ENCODE measurements around the gene FAM135A. TPM values are rescaled to one million over a fixed set of nuclear protein-coding genes. Genes with fewer than 3 reads are reported as not detected.

Gene FAM135A
- total RNA-seq, 1 experiment from 2014 or later: 31.0 TPM

GRCh38 chr6:70566751-70567382 lies 153.6 kb downstream of the FAM135A start, which contains the start of gene SDHAF4:
Gene SDHAF4 (plus strand): TSS chr6:70566930. CDS start chr6:70566941, 11 bp downstream.
- H3T11ph ChIP-seq (ENCODE audit: low read length): no peak within 1 kb of the TSS
- Mint-ChIP-seq H3K4me1 (peaks cover 15 to 18% of the 10 kb centered on the region in 2 experiments), H3K9me3 (peaks cover 0 to 6% of the 10 kb centered on the region in 2 experiments; a peak in 2 of 5 replicates), H3K36me3 (ENCODE audit: insufficient read depth in 1 of 3, low read depth in 3 of 3) (peaks cover 14 to 34% (median 19%) of the 10 kb centered on the region in 3 experiments), H3K4me3 (peak within 1 kb of the TSS; percentile 77 to 88), H3K27me3 (ENCODE audit: low read depth) (peaks cover 8% of the 10 kb centered on the region), H3K27ac (peak within 1 kb of the TSS; percentile 58 to 86 (median 75); a peak in 3 of 7 replicates)
- DNase-seq: peak; percentile 94
- no peak within 1 kb of the TSS for H3K4ac ChIP-seq (ENCODE audit: low read depth, low read length)
- peaks cover 3% of the 10 kb centered on the region for H3K4me1 ChIP-seq (ENCODE audit: insufficient read depth, low read length)
- H3K4me2 ChIP-seq (ENCODE audit: insufficient read depth, insufficient read length, low read length): peak within 1 kb of the TSS; percentile 83
- H2BK120ac ChIP-seq (ENCODE audit: low read depth, low read length, poor library complexity, severe bottlenecking): no peak within 1 kb of the TSS
- no peaks in the 10 kb centered on the region for H4K20me1 ChIP-seq (ENCODE audit: control insufficient read depth, insufficient read depth, insufficient read length)
- no peak for TF ChIP-seq CTCF (conservative IDR thresholded peaks at IDR 0.05)
- H3K18ac ChIP-seq (ENCODE audit: insufficient read length, low read depth, low read length): peak within 1 kb of the TSS; percentile 96
- no peak within 1 kb of the TSS for H3K56ac ChIP-seq (ENCODE audit: insufficient read length, low read depth, low read length)
- no CpG with 5 or more reads among the region's 49 CpGs for WGBS (ENCODE audit: extremely low coverage, insufficient read length, low lambda C conversion rate)
- H3K79me1 ChIP-seq (ENCODE audit: insufficient read depth, low read depth, low read length, poor library complexity, severe bottlenecking): no peaks in the 10 kb centered on the region
- H3K27me3 ChIP-seq (ENCODE audit: insufficient read depth, low read length): no peaks in the 10 kb centered on the region
- H2BK5ac ChIP-seq (ENCODE audit: insufficient read length, low read length): no peak within 1 kb of the TSS
- peak within 1 kb of the TSS; percentile 23 for H4K8ac ChIP-seq (replicated peaks; ENCODE audit: insufficient read length, low read depth, low read length)
- H3K79me2 ChIP-seq (ENCODE audit: insufficient read depth, low read length): no peaks in the 10 kb centered on the region
- H4K5ac ChIP-seq (ENCODE audit: insufficient read length, low read depth, low read length): peak within 1 kb of the TSS; percentile 64
- H3K23ac ChIP-seq (ENCODE audit: insufficient read length, low read depth, low read length): no peak within 1 kb of the TSS
- H3K27ac ChIP-seq (ENCODE audit: insufficient read length, low read depth, low read length): no peak within 1 kb of the TSS
- peak within 1 kb of the TSS; percentile 48 for H2AFZ ChIP-seq (ENCODE audit: low read length)
- no peak within 1 kb of the TSS for H2BK12ac ChIP-seq (ENCODE audit: insufficient read length, low read depth, low read length)
- no peaks in the 10 kb centered on the region for H3K23me2 ChIP-seq (ENCODE audit: insufficient read length, low read depth, low read length, poor library complexity, severe bottlenecking)
- H3K9me3 ChIP-seq (ENCODE audit: control insufficient read depth, low read depth, low read length): no peaks in the 10 kb centered on the region
- H3K9ac ChIP-seq (ENCODE audit: extremely low read depth, insufficient read length, low read length): peak within 1 kb of the TSS; percentile 93
- H2BK15ac ChIP-seq (ENCODE audit: low read depth, low read length): no peak within 1 kb of the TSS
- H2AK5ac ChIP-seq (ENCODE audit: insufficient read length, low read length): no peak within 1 kb of the TSS
- H3K14ac ChIP-seq (ENCODE audit: insufficient read depth, low read length): peak within 1 kb of the TSS; percentile 99
- H2BK20ac ChIP-seq (ENCODE audit: low read depth, low read length, poor library complexity, severe bottlenecking): no peak within 1 kb of the TSS
- no peak within 1 kb of the TSS for H4K91ac ChIP-seq (ENCODE audit: insufficient read length, low read depth, low read length)
